Cardiac fibroblast (primary cell): Measurements from ENCODE around the gene KCNJ18.
"Not testable (repeated sequence)": the region's sequence is repeated elsewhere in the genome, so short reads cannot be mapped to it uniquely, and the experiment has no call there.

Source experiments
- DNase-seq, 2 donors: peaks; one replicate each; pipeline versions ENCODE4 v3.0.0 to v3.0.0-alpha.2; 2010; ENCODE audit warnings: low read depth in 2 of 2
- H3K4me3 ChIP-seq, 2 donors: replicated peaks in 1 of 2; 1 replicate in 1 of 2; 2 replicates in 1 of 2; pipeline ENCODE4 v1.5.1; 2011; ENCODE audit warnings: low read depth in 2 of 2, low read length in 2 of 2, mild to moderate bottlenecking in 2 of 2, moderate library complexity in 1 of 2
- TF ChIP-seq, protein P1 (sequence below): IDR thresholded peaks from one replicate; pipeline ENCODE4 v1.5.1; 2011; ENCODE audit warnings: low read depth, mild to moderate bottlenecking, low read length, inconsistent platforms

Gene KCNJ18

DNA sequence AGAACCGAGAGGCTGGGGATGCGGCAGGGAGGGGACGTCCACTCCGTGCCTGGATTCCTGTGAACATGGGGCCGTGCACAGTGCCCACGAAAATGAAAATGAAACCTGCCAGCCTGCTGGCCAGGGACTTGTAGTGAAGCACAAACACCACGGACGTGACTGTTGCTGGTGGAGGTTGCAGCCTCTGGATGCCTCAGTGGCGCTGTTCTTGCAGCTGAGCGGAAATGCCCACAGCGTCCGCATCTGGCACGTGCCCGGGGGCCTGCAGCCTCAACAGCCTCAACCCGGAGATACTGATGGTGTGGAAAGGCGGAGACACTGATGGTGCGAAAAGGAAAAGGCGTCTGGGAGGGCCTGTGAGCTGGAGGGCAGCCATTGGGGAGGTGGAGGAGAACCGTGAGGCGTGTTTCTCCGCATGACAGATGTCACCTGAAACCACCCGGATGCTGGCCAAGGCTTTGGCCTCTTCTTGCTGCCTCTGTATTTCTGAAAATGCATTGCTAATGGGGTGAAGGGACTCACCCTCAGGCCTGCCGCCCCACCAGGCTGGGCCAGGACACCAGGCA, 44.8 kb downstream of the KCNJ18 start:
- DNase-seq, H3K4me3 ChIP-seq: not testable (repeated sequence)

DNA sequence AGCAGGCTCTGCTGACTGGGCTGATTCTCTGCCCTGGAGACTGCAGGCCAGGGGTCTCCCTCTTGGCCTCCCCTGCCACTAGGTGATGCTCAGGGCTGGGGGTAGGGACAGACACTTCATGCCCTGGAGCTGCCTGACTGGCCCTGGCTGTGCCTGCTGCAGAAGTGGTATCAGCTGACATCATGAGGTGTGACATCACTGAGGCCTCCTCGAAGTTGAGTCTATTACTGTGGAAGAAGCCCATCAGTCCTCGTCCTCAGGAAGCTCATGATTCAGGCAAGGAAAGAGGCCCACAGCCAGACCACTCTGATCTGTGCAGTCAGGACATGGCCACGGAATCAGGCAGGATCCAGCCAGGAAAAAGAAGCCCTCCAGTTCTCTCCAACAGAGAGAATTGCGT, 45.9 kb downstream of the KCNJ18 start:
- not testable (repeated sequence) for H3K4me3 ChIP-seq, DNase-seq

DNA sequence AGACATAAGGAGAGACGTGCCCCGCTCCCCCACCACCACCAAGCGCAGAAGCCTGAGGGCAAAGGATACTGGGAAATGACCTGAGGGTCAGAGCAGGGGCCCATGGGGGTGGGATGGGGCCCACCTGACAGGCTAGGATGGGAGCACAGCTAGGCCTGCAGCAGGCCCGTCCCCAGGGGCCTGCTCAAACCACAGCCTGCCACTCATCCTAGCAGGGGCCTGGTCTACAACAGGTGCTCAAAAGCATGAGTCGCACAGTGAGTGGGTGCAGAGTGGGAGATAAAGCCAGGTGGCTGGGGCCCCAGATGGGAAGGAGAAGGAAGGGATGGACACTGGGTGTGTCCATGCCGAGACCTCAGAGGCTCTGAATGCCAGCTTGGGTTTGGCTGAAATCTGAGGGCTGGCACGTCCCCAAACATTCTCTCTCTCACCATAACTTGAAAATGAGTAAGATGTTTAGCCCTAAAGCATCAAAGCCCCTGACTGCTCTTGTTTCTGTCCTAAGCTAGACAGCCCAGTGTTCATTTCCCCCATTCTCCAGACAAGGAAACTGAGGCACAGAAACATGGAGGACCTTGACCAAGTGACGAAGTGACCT, 46.7 kb downstream of the KCNJ18 start:
- H3K4me3 ChIP-seq, DNase-seq: not testable (repeated sequence)

DNA sequence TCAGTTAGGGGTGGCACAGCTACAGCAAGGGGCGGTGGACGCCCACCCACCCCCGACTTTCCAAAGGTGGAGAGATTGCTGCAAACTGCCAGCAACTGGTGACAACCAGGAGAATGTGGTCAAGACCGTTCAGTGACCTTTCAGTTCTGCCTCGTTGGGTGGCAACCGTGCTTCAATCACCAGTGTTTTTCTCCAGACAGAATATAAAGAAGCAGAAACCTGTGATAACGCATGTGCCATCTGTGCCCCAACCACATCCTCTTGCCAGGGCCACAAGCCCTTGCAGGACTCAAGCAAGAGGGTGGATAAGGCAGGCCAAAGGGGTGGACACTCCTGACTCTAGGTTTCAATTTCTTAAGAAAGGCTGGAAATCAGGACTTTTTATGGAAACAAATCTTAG, 47.2 kb downstream of the KCNJ18 start:
- H3K4me3 ChIP-seq, DNase-seq: not testable (repeated sequence)

DNA sequence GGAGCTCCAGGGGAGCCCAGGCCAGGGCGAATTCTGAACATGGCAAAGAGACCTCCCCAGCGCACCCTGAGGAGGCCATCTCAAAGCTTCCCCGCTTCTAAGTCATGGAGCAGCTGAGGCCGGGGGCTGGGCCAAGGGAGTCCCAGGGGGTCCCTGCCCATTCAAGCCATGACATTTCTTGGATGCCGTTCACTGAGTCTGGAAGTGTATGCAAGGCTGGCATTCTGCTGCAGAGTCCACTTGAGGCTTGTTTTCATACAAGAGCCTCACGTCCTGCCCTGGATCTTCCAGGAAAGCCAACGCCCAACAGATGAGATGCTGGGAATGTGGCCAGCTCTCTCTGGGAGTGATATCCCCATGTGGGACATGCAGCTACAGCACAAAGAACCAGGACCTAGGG, 48.5 kb downstream of the KCNJ18 start:
- DNase-seq, H3K4me3 ChIP-seq: not testable (repeated sequence)

DNA sequence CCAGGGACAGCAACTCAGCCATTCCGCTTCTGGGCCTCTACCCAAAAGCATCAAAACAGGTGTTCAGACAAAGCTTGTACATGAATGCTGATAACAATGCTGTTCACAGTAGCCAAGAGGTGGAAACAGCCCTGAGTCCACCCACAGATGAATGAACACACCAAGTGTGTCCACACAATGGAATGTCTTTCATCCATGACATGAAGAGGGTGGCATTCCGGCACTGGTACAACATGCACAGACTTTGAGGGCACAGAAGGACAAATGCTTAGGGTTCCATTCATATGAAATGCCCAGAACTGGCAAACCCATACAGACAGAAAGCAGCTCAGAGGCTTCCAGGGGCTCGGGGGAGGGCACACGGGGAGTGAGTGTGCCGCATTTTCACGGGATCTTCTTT, 49.2 kb downstream of the KCNJ18 start:
- not testable (repeated sequence) for H3K4me3 ChIP-seq, DNase-seq

DNA sequence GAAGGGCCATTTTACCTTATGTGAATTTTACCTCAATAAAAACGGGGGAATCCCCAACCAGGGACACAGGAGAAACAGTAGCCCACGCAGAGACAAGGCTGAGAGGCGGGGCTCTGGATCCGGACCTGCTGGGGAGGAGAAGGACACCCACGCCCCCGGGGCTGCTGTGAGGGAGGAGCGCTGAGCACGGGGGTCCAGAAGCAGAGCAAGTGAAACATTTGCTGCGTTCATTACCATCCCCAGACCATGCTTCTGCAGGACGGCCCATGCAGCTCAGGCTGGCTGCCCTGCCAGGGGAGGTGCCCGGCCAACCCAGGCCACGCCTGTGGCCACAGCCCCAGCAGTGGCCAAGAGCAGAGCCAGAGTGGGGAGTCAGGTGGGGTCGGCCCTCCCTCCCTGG, 50.0 kb downstream of the KCNJ18 start:
- TF ChIP-seq, protein P1, sequence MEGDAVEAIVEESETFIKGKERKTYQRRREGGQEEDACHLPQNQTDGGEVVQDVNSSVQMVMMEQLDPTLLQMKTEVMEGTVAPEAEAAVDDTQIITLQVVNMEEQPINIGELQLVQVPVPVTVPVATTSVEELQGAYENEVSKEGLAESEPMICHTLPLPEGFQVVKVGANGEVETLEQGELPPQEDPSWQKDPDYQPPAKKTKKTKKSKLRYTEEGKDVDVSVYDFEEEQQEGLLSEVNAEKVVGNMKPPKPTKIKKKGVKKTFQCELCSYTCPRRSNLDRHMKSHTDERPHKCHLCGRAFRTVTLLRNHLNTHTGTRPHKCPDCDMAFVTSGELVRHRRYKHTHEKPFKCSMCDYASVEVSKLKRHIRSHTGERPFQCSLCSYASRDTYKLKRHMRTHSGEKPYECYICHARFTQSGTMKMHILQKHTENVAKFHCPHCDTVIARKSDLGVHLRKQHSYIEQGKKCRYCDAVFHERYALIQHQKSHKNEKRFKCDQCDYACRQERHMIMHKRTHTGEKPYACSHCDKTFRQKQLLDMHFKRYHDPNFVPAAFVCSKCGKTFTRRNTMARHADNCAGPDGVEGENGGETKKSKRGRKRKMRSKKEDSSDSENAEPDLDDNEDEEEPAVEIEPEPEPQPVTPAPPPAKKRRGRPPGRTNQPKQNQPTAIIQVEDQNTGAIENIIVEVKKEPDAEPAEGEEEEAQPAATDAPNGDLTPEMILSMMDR, result no peak
- DNase-seq, result no peak
- no peak overlapping the region for H3K4me3 ChIP-seq

DNA sequence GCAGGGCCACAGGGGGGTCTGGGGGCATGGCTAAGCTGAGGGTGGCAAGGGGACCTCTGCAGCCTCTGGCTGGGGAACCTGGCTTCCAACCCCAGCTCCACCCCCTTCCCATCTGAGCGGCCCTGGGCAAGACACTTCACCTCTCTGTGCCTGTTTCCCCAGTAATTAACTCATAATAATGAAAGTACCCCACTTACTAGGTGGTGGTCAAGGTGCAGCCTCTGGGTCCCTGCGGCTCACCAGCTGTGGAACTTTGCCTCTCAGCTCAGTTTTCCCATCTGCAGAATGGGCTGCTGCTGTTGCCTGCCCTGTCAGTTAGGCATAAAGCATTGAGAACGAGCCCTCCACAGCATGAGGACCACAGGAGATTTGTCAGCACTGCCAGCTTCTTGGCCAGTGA, 51.8 kb downstream of the KCNJ18 start:
- DNase-seq, H3K4me3 ChIP-seq: not testable (repeated sequence)

DNA sequence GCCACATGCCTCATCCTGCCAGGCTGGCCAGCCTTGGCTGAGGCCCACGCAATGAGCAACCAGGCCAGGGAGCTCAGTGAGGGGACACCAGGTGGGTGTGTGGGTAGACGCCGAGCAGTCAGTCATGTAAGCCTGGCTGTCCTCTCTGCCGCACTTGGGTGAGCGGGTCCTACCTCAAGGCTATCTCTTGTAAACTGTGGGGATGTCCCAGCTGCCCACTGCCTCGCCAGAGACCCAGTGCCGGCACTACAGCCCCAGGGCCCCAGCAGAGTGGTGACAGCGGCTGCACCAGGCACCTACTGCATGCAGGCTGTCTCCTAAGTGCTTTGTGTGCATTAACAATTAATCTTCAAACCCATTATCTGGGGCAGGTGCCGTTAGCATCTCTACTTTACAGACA, 52.3 kb downstream of the KCNJ18 start:
- DNase-seq, H3K4me3 ChIP-seq: not testable (repeated sequence)

DNA sequence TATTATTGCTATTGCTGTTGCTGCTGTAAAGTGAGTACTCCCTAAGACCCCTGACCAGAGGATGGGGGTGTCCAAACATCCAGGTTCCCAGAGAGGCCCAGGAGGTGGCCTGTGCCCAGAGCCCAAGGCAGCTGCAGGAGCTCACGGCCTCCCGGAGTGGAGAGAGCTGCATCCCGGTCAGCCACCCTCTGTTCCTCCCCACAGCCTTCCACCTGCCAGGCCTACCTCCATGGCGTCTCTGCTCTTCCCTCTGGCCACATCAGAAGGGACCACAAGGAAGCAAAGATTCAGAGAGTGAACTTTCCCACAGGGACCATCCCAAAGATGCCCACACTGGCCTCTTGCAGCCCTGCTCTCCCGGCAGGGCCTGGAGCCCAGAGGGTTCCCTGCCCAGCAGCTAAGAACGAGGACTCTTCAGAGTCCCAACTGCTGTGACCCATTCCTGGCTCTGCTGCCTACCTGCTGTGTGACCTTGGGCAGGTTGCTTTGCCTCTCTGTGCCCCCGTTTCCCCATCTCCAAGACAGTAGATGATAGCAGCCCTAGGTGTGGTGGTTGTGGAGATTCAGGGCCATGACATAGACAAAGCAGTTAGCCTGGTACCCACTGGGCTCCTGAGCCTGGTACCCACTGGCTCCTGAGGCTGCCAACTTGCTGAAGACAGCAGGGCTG, 53.2 kb downstream of the KCNJ18 start:
- DNase-seq, H3K4me3 ChIP-seq: not testable (repeated sequence)

DNA sequence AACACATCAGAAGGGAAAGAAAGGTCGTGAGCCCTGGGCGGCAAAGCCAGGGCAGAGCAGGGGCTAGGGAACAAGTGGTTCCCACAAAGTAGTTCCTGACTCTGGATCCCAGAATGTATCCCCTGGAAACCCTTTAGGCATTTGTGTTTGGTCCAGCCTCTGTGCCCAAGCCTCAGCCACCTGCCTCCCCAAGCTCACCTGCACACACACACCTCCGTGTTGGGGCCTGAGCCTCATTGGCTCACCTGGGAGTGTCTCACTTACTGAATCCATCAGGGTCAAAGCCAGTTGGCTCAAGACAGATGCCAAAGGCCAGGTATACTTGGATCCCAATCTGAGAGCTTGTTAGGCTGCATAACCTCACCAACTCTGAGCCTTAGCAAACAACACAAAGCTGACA, 54.1 kb downstream of the KCNJ18 start:
- DNase-seq, H3K4me3 ChIP-seq: not testable (repeated sequence)

DNA sequence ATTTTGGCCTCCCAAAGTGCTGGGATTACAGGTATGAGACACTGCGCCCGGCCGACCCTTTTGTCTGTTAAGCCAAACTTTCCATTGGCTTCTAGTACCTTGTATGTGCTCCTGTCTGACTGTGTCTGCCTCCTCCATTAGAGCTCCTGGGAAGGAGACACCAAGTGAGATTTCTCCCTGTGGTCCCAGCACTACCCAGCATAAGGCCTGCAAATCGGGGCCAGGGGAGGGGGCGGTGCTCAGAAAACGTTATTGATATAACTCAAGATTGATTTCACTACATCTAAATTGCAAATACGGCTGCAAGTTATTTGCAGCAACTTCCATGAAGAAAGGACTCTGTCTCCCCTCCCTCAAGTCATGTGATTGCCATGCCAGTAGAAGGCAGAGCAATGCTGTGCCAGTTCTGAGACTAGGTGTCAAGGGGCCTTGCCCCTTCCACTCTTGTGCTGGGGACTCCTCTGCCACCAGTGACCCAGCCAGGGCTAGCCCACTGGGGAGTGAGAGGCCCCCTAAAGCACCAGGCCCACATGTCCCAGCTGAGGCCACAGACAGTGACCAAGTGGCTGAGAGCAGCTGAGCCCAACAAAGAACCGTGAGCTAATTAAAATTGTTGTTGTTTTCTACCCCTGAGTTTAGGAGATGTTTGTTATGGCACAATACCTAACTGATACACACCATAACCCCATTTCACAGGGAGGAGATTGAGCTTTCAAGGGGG, 55.0 kb downstream of the KCNJ18 start:
- H3K4me3 ChIP-seq, DNase-seq: not testable (repeated sequence)

DNA sequence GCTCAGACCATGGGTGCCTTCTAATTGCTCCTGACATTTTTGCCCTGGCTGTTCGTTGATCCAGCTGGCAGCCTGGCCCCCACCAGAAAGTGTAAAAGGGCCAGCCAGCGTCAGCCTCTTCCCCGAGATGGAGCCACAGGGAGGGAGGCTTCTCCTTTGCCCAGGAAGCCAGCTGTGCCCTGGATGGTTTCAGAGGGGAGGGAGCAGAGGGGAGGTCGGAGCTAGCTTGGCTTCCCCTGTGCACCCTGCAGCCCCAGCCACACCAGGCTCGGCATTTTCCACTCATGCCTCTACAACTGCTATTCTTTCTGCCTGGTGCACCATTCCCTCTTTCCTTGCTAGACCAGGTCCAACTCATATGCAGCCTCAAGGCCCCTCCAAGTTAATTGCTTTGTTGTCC, 56.4 kb downstream of the KCNJ18 start:
- H3K4me3 ChIP-seq, result not testable (repeated sequence)

DNA sequence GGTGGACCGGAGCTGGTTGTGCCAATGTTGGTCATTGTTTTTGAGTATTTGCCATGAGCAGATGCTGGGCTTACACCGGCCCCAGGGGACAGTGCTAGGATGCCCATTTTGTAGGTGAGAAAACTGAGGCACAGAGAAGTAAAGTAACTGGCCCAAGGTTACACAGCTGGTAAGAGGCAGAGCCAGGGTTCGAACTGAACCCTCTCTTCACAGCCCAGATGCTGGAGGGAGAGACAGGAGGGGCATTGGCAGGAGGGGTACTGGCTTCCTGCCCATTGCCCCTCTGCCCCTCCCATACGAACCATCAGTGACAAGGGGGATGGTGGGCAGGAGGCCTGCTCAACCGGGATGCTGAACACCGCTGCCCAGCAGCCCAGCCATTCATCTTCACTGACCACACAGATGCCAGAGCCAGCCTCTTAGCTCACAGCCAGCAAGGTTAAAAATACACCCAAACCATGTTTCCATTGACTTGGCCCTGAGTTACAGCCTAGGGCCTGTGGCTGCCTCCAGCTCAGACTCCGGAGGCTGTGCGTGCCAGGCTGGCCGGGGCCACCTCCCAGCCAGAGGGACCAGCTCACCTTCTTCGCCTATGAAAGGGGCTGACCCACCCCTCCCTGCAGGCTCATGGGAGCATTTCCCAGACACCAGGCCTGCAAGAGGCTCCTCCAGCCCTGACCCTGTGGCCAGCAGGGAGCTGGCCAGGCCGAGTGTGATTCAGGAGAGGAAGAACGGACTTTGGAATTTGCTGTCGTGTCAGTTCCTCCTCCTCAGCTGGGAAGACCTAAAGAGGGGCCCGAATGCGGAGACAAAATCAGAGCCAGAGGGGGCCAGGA, 57.6 kb downstream of the KCNJ18 start:
- DNase-seq, H3K4me3 ChIP-seq: not testable (repeated sequence)

More for the DNA sequence above, 56.4 kb downstream of the KCNJ18 start:
- not testable (repeated sequence) for DNase-seq

DNA sequence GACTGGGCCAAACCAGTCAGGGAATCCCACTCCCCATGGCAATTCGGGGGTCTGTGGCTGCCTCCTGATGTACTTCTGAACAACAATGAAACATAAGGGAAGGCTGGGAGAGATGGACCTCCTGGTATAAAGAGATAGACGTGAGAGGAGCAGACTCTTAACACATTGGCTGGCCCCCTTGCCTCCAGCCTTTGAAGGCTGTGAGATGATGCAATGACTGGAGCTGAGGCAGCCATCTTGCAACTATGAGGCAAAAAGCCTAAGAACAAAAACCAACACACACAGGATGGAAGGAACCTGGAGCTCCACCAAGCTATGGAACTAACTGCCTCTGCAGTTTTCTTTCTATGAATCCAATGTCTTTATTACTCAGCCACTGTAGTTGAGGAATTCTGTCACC, 58.8 kb downstream of the KCNJ18 start:
- not testable (repeated sequence) for H3K4me3 ChIP-seq

More for the DNA sequence above, 58.8 kb downstream of the KCNJ18 start:
- DNase-seq, result not testable (repeated sequence)
